Skin epidermis (tissue), 12 donors: ENCODE data around the gene ANKS1A.
"Not testable (repeated sequence)": the region's sequence is repeated elsewhere in the genome, so short reads cannot be mapped to it uniquely, and the experiment has no call there.

ENCODE experiments used
- H3K27ac ChIP-seq, 21 experiments: fragments of 200-600 bp; sonication (generic) in 11 of 21; one replicate each; pipeline ENCODE4 v1.5.0; 2020; ENCODE audit warnings: mild to moderate bottlenecking in 3 of 21, inconsistent platforms in 2 of 21, moderate library complexity in 2 of 21
- H3K4me3 ChIP-seq, 7 experiments: fragments of 200-600 bp; sonication (generic) in 2 of 7; one replicate each; pipeline ENCODE4 v1.5.0; 2020; ENCODE audit warnings: inconsistent platforms in 2 of 7, mild to moderate bottlenecking in 2 of 7, moderate library complexity in 1 of 7

The ANKS1A gene

DNA sequence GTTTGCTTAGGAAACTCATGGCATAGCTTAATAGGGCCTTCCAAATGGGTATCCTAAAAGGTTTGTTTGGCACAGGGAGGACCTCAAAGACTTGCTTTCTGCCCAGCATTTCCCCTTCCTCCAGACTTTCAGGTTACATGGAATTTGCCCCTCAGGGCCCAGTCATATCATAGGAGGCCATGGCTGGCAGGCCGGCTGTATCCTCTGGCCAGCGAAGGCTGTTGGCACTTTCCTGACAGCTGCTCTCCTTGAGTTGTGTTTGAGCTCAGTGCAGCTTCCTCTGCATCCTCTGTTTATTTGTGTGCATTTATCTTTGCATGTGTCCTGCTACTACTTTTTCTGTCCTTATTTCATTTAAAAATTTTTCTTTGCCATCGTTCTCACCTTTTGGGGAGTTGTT, 90.9 kb downstream of the ANKS1A start:
- Histone ChIP-seq H3K4me3 (no peak overlapping the region), H3K27ac (no peak overlapping the region)

DNA sequence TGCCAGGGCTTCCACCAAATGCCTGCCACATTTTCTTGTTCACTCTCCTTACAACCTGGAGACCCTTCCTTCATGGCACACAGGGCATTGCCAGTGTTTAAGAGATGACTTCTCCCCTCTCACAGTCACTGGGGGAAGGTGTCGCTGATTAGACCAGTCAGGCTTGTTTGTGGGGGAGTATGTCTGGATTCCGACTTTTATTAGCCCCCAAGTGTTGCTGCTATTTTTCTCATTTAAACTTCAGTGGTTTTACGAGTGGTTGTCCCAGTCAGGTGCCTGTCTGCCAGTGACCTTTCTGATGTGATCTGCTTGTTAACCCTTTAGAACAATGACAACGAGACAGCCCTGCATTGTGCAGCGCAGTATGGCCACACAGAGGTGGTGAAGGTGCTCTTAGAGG, 92.3 kb downstream of the ANKS1A start:
- Histone ChIP-seq H3K4me3 (no peak overlapping the region), H3K27ac (no peak overlapping the region)

DNA sequence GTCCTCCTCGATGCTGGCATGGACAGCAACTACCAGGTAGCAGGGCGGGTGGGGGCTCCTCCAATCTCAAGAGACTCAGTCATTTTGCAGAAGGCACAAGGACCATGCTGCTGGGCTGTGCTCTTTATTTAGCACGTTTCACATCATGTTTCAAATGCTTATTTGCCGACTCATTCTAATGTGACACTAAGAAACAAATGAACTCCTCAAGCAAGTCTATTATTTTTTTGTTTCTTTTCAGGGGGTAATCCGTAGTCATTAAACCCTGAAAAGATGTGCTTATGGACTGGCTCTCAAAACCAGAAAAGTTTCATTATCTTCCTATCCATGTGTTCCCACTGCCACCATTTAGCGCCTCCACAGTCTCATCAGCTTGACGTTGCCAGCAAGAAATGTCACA, 92.9 kb downstream of the ANKS1A start:
- H3K4me3 ChIP-seq: no peak overlapping the region
- H3K27ac ChIP-seq: no peak overlapping the region

DNA sequence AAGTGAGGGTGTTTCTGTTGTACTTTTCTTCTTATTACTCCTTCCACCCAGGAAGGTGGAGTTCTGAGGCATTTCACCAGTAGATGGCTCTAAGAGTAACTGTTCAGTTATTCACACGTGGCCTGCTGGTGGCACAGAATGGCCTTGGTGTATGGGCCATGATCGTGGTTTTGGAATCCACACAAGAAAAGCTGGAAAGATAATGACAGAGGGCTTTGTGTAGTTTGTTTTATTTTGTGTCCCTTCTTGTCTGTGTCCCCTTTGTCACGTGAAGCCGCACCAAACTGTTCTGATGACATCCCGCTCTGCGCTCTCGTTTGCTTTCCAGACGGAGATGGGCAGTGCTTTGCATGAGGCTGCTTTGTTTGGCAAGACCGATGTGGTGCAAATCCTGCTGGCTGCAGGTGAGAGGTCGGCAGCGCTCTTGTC, 93.4 kb downstream of the ANKS1A start:
- H3K4me3 ChIP-seq: no peak overlapping the region
- no peak overlapping the region for H3K27ac ChIP-seq

DNA sequence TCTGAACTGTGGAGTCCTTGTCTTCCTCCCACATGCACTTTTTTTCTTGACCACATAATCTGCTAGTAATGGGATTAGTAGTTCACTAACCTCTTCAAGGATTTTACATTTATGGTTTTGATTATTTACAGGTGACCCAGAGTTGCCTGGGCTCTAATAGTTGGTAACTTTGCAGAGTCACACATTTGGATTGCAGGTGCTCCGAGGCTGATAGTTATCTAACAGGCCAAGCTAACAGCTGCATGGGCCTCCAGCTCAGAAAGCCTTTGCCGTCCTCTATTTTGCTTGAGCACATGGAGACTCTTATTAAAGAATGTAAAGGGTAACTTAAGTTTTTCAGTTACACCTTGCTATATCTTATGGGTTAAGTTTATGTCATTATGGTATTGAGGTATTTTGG, 95.4 kb downstream of the ANKS1A start:
- no peak overlapping the region for H3K27ac ChIP-seq

DNA sequence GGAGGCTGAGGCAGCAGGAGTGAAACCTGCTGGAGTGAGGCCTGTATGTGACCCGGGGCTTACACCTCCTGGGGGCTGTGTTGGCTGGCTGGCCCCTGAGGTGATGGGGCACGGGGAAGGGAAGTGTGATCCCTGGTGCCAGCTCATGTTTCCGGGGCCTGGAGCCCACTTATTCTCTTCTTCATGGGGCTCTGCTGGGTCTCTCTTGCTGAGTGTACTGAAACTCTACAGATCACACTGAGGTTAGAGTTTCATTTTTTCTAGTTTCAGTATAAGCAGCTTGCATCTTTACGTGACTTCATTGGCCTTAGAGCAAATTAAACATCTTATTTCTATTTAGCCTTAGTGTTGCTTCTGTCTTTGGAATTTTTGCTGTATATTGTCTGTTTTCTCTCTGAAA, 96.2 kb downstream of the ANKS1A start:
- Histone ChIP-seq H3K4me3 (no peak overlapping the region), H3K27ac (no peak overlapping the region)

More for the DNA sequence above, 95.4 kb downstream of the ANKS1A start:
- no peak overlapping the region for H3K4me3 ChIP-seq

DNA sequence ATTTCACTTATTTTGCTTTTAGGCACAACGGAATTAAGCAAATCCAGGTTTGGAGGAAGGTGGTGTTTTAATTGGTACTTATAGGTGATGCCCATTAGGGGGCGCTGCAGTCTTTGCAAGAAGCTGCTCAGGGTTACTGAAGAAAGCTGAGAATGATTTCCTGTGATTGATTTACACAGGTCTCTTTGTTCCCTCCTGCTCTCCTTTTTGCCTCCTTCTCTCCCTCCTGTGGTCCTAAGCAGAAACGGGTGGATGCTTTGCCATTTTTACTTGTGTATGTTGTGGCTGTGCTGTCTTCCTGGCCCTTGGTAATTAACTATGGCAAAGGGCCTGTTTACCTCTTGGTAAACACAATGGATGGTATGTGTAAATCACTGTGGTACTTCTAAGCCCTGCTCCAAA, 97.8 kb downstream of the ANKS1A start:
- H3K27ac ChIP-seq: peak overlapping the region in 1 of 21 experiments; percentile 10
- no peak overlapping the region for H3K4me3 ChIP-seq

DNA sequence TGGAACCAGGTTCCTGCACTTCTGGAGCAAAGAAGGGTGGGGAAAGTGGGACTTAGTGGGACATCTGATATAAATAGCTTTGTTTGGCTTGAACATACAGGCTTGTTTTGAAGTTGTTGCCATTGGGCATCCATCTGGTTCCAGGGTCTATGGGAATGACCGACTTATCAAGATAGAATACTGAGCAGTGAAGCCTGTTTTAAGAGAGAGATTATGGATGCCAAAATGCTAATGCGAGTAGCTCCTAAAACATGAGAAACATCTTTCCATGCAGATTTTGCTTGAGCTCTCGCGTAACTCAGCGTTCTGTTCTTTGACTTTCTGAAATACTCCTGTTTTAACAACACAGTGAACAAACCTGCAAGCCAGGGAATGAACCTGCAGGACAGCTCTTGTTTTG, 98.5 kb downstream of the ANKS1A start:
- H3K27ac ChIP-seq: peak overlapping the region in 2 of 21 experiments; percentile 10 to 37

DNA sequence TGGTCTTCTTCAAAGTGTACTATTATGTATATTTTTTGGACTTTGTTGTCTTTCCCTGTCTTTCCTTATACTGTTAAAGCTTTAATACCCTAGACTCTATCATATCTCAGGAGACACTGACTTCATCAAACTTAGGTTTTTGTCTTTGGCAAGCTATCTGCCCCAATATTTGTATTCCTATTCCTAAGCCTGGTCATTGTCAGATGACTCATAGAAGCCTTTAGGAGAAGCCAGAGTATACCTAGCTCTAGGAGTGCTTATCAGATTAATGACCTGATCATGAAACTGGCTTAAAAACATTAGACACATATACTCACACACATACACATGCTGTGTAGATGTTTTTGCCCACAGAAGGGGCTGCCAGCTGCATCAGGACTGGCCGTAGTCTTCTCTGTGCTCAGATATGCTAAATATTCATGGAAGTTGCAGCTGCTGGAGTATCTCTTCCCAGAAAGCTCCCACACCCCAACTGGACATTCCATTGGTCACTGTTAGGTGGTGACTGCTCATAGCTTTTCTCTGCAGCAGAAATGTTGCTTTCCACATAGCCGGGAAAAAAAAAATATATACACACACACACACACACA, 102.0 kb downstream of the ANKS1A start:
- no peak overlapping the region for H3K27ac ChIP-seq
- H3K4me3 ChIP-seq: no peak overlapping the region

More for the DNA sequence above, 98.5 kb downstream of the ANKS1A start:
- no peak overlapping the region for H3K4me3 ChIP-seq

DNA sequence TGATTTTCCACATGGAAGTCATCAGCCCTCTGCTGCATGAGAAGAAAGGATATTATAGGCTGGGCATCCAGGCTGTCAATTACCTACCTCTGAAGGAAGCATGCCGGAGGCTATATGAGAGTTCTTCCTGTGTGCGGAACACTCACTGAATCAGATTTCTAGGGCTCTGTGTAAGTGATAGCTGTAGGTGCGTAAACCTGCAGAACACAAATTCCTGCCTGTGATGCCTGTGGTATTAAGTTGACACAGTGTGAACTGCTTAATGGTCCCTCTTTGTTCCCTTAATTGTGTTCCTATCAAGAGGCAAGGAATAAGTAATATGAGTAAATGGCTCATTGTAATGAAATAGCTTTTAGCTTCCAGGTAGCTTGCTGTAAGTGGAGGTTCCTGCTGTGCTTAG, 103.3 kb downstream of the ANKS1A start:
- no peak overlapping the region for H3K4me3 ChIP-seq
- H3K27ac ChIP-seq: no peak overlapping the region

DNA sequence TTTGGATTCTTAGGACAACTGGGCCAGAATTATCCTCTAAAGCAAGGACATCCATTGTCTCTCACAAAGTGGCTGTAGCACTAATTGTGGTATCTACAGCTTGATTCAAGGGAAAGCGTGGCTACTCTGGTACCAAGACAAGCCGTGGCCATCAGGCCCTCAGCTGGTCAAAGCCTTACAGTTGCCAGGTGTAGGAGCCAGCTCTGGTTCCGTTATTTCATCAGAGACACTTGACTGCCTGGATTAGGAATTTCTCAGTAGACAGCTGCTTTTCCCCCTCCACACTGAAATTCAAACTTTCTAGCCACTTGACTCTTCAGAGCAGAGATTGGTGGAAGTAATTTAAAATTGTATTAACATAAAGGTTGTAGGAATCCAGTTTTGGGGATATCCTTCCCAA, 104.2 kb downstream of the ANKS1A start:
- no peak overlapping the region for H3K27ac ChIP-seq
- no peak overlapping the region for H3K4me3 ChIP-seq

DNA sequence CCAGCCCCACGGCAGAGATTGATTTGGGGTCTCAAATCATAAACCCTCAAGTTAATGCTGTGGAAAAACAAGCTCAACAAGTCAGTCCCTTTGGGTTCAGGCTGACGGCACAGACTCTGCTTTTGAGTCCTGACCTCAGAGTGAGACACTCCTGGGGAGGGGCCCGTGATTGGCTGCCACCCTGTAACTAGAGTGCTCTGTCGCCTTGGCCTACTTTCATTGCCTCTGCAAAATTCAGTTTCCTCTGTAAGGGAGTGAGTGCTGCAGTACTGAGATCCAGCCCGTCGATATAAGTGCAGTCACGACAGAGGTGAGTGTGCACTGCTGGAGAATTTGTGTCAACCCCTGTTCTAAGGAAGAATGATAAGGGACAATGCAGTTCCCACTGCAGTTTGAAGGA, 105.6 kb downstream of the ANKS1A start:
- Histone ChIP-seq H3K4me3 (no peak overlapping the region), H3K27ac (no peak overlapping the region)

DNA sequence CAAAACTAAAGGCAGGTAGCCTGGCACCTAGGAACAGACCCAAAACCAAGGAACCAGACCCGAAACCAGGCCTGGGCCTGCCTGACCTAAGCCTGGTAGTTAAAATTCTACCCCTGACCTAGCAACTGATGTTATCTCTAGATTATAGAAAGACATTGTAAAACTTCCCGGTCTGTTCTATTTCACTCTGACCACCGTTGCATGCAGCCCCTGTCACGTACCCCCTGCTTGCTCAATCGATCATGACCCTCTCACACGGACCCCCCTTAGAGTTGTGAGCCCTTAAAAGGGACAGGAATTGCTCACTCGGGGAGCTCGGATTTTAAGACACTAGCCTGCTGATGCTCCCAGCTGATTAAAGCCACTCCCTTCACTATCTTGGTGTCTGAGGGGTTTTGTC, 109.4 kb downstream of the ANKS1A start:
- not testable (repeated sequence) for H3K4me3 ChIP-seq, H3K27ac ChIP-seq

DNA sequence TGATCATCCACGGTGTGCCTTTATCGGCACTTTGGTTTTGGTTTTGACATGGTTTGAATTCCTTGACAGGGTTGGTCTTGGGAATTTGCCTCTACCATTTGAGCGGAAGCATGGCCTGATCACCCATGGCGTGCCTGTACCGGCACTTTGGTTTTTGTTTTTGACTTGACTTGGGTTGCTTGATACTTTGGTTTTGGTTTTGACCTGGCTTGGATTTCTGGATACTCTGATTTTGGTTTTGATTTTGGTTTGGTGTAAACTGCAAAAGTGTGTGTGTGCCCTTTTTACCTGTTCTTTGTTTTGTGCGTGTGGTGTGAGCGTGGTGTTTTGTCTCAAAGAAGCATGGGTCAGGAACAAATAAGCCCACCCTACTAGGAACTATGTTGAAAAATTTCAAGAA, 110.1 kb downstream of the ANKS1A start:
- H3K4me3 ChIP-seq: not testable (repeated sequence)
- peak overlapping the region in 2 of 21 experiments; percentile 49 to 58 for H3K27ac ChIP-seq

DNA sequence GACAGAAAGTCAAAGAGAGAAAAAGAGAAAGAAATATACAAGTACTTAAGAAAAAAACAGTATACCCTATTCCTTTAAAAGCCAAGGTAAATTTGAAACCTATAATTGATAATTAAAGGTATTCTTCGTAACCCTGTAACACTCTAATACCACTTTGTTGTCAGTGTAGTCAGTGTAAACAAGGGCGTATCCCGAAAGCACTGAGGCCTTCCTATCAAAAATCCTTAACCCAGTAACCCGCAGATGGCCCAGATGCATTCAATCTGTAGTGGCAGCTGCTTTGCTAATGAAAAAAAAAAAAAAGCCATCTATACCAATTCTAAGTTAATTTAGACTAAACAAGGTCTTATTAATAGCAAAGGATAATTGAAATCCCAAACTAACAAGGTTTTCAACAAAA, 110.9 kb downstream of the ANKS1A start:
- not testable (repeated sequence) for H3K4me3 ChIP-seq
- H3K27ac ChIP-seq: peak overlapping the region in 4 of 21 experiments; percentile 34 to 58 (median 50)

DNA sequence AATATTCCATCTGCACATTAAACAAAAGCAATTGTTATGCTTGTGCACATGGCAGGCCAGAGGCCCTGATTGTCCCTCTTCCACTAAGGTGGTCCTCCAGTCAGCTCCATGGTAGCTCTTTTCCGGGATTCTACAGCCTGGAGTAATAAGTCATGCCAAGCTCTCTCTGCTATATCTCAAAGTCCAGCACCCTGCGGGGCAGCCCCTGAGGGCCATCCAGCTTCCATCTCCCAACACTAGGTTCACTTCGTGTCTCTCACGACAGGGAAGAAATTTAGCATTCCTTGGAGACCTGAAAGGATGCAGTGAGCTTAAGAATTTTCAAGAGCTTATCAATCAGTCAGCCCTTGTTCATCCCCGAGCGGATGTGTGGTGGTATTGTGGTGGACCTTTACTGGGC, 112.3 kb downstream of the ANKS1A start:
- not testable (repeated sequence) for H3K4me3 ChIP-seq, H3K27ac ChIP-seq

DNA sequence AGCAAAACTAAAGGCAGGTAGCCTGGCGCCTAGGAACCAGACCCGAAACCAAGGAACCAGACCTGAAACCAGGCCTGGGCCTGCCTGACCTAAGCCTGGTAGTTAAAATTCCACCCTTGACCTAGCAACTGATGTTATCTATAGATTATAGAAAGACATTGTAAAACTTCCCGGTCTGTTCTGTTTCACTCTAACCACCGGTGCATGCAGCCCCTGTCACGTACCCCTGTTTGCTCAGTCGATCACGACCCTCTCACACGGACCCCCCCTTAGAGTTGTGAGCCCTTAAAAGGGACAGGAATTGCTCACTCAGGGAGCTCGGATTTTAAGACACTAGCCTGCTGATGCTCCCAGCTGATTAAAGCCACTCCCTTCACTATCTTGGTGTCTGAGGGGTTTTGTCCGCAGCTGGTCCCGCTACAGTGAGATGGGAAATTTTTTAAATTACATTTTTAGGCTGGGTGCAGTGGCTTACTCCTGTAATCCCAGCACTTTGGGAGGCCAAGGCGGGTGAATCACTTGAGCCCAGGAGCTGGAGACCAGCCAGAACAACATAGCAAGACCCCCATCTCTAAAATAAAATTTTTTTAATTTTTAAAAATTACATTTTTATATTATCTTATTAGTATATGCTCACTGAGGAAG, 115.0 kb downstream of the ANKS1A start:
- not testable (repeated sequence) for H3K27ac ChIP-seq, H3K4me3 ChIP-seq

DNA sequence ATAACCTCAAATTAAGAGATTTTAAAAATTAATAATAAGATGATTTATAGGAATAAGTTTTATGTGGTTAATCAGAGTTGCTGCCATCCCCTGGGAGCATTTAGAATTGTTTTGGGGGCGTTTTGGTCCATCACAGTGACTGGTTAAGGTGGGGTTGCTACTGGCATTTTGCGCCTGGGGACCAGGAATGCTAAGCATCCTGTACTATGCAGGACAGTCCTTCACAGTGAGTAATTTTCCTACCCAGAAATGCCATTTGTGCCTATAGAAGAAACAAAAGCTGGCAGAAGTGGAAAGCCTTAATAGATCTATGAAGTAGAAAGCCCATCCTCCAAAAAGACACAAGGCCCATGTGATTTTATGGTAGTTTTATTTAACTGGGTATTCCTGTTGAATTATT, 118.0 kb downstream of the ANKS1A start:
- Histone ChIP-seq H3K4me3 (no peak overlapping the region), H3K27ac (no peak overlapping the region)

DNA sequence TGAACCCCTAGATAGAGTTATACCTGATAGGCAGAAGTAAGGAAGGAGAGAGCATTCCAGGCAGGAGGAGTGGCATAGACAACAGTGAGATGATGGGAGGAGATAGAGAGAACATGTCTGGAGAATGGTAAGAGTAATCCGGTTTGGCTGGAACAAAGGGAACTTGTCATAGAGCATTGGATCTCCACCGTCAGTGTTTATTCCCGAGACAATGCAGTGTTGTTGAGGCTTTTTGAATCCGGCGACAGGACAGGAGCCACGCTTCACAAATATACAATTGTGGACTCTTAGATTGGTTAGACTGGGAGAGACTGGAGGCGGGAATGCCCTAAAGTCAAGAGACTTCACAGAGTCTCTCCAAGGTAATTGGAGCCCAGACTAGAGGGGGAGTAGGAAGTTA, 119.8 kb downstream of the ANKS1A start:
- Histone ChIP-seq H3K4me3 (no peak overlapping the region), H3K27ac (peak overlapping the region in 2 of 21 experiments; percentile 16 to 21)

DNA sequence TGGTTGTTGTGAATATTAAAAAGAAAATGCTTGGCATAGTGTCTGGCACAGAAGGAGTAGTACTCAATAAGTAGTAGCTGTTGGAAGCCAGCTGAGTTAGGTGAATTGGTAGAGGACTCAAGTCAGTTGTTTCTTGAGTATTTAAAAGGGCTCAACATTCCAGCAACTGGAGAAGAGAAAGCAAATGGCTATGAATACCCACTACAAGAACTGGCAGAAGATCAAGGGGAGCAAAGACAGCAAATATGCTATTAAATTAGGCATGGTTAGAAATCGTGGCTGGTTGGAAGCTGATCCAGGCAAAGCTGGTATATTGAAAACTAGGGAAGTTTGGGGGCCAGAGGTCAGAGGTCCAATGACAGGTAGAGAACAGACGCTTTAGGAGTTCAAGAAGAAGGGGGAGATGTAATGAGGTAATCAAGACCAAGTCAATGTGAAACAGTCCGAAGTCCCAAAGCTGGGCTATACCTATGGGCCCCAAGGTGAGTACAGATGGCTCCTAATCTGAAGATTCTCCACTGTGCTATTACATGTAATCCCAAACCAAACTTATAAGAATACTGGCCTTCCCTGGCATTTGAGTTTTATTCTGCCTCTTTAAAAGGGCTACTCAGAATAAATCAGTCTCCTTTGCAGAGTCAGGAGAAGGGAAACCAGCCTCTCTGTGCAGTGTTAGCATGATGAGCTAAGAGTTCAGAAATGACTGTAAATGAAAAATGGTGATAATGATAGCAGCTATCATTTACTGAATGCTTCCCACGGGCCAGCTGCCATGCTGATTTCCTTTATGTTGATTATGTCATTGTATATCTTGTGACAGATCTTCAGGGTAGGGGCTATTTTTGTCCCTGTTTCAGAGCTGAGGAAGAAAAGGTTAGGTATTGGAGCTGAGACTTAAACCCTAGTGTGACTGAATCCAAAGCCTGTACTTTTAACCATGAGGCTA, 122.3 kb downstream of the ANKS1A start:
- no peak overlapping the region for H3K4me3 ChIP-seq
- H3K27ac ChIP-seq: no peak overlapping the region

DNA sequence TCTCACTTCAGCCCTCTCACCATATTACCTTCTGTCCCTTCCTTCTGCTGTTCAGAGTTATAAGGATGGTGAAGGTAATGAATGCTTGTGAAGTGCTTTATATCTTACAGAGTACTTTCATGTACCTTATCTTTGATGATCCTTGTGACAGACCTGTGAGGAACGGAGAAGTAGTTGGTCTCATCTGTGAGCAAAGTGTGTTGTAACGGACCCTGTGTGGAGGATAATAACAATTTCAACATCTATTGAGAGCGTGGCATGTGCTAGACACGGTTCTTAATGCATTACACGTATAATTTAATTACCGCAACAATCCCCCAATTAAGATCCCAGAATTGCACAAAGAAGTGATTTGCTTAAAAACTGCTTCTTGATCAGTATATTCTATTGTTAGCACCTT, 124.6 kb downstream of the ANKS1A start:
- Histone ChIP-seq H3K27ac (peak overlapping the region in 1 of 21 experiments; percentile 24), H3K4me3 (no peak overlapping the region)
